ENCODE results near the gene PFKFB3.

GRCh38 chr10:6298428-6298827 lies 95.7 kb downstream of the PFKFB3 start:
- TF ChIP-seq EZH2phosphoT487 (conservative IDR thresholded peaks at IDR 0.05; ENCODE audit: low read length) = no peak
- no peak for TF ChIP-seq CTCF (IDR thresholded peaks at IDR 0.05; ENCODE audit: insufficient read depth, low read length, poor library complexity, severe bottlenecking)

Measured in SU-DHL-6 (cell line).